Liver (tissue), 3 donors: ENCODE results near the gene PRR5L.

ENCODE experiments used
- ATF3 ChIP-seq: IDR thresholded peaks from 2 replicates; pipeline ENCODE4 v1.6.1; 2016; ENCODE audit warnings: antibody characterized with exemption
- CTCF ChIP-seq: fragments of 150-350 bp; IDR thresholded peaks from 2 replicates; pipeline ENCODE4 v1.5.1; 2017; ENCODE audit warnings: improper control_type of control experiment, low read depth, low read length; ENCODE audit not compliant: missing input control
- EGR1 ChIP-seq, 2 donors: IDR thresholded peaks; 2 replicates each; pipeline ENCODE4 v1.6.1; 2016 to 2018; ENCODE audit warnings: antibody characterized with exemption in 2 of 2, low read depth in 2 of 2
- GABPA ChIP-seq, 2 donors: IDR thresholded peaks in 1 of 2; conservative IDR thresholded peaks in 1 of 2; 2 replicates each; pipeline ENCODE4 v1.6.1; 2016; ENCODE audit warnings: antibody characterized with exemption in 2 of 2, mild to moderate bottlenecking in 1 of 2, moderate library complexity in 1 of 2
- JUND ChIP-seq, 2 donors: IDR thresholded peaks; 2 replicates each; pipeline ENCODE4 v1.6.1; 2016; ENCODE audit warnings: antibody characterized with exemption in 2 of 2
- MAX ChIP-seq: IDR thresholded peaks from 2 replicates; pipeline ENCODE4 v1.6.1; 2016; ENCODE audit warnings: antibody characterized with exemption
- RAD21 ChIP-seq, 2 donors: IDR thresholded peaks; 2 replicates each; pipeline ENCODE4 v1.6.1; 2016; ENCODE audit warnings: antibody characterized with exemption in 2 of 2, mild to moderate bottlenecking in 2 of 2
- REST ChIP-seq: IDR thresholded peaks from 2 replicates; pipeline ENCODE4 v1.6.1; 2016; ENCODE audit warnings: antibody characterized with exemption, mild to moderate bottlenecking
- TAF1 ChIP-seq: conservative IDR thresholded peaks from 2 replicates; pipeline ENCODE4 v1.6.1; 2016; ENCODE audit warnings: antibody characterized with exemption, mild to moderate bottlenecking
- YY1 ChIP-seq: IDR thresholded peaks from 2 replicates; pipeline ENCODE4 v1.6.1; 2016; ENCODE audit warnings: antibody characterized with exemption, mild to moderate bottlenecking
- ZBTB33 ChIP-seq: IDR thresholded peaks from 2 replicates; pipeline ENCODE4 v1.6.1; 2016; ENCODE audit warnings: antibody characterized with exemption
- donor health status: healthy.
- donor health status: healthy.

GRCh38 chr11:36469063-36469462 lies 173.0 kb downstream of the PRR5L start:
- no peak for TF ChIP-seq JUND (IDR thresholded peaks at IDR 0.05)
- TF ChIP-seq CTCF = no peak
- TF ChIP-seq ZBTB33 = no peak
- no peak for TF ChIP-seq REST
- no peak for TF ChIP-seq YY1
- no peak for TF ChIP-seq RAD21 (IDR thresholded peaks at IDR 0.05)
- no peak for TF ChIP-seq GABPA (IDR thresholded peaks at IDR 0.05 in 1 of 2, conservative IDR thresholded peaks at IDR 0.05 in 1 of 2)
- no peak for TF ChIP-seq MAX
- no peak for TF ChIP-seq EGR1 (IDR thresholded peaks at IDR 0.05; ENCODE audit: low read depth in 2 of 2)
- no peak for TF ChIP-seq TAF1
- TF ChIP-seq ATF3 = no peak
